ENCODE measurements around the gene HAAO. TPM values are rescaled to one million over a fixed set of nuclear protein-coding genes. Genes with fewer than 3 reads are reported as not detected.
A peak's percentile ranks its signal among the peaks of the same experiment; 100 is the strongest.

Gene HAAO
- total and polyA plus RNA-seq, 2 donors from 2014 or later, result 16.2 to 57.2 TPM

- FAIRE-seq, result no peak
Measured at GRCh38 chr2:42809131-42809818, 16.9 kb upstream of the HAAO start.

GRCh38 chr2:42808301-42808700 lies 15.9 kb upstream of the HAAO start:
- Histone ChIP-seq H3K4me3 (ENCODE audit: low read length in 3 of 3) (no peak overlapping the region), H3K27ac (ENCODE audit: low read depth in 2 of 2, low read length in 2 of 2) (no peak overlapping the region), H3K9me3 (ENCODE audit: control insufficient read depth in 2 of 3, insufficient read depth in 1 of 3, low read length in 3 of 3) (no peaks in the 10 kb centered on the region), H3K27me3 (ENCODE audit: control insufficient read depth, insufficient read depth, low read length) (no peaks in the 10 kb centered on the region), H3K4me1 (ENCODE audit: control insufficient read depth in 2 of 3, insufficient read depth in 2 of 3, low read depth in 1 of 3, low read length in 3 of 3) (peaks cover 0 to 6% (median 0%) of the 10 kb centered on the region in 3 donors), H3K9ac (ENCODE audit: low read length in 3 of 3) (no peak overlapping the region), H3K36me3 (ENCODE audit: control insufficient read depth in 2 of 3, insufficient read depth in 3 of 3, low read length in 3 of 3) (no peaks in the 10 kb centered on the region)
- TF ChIP-seq, protein P1, sequence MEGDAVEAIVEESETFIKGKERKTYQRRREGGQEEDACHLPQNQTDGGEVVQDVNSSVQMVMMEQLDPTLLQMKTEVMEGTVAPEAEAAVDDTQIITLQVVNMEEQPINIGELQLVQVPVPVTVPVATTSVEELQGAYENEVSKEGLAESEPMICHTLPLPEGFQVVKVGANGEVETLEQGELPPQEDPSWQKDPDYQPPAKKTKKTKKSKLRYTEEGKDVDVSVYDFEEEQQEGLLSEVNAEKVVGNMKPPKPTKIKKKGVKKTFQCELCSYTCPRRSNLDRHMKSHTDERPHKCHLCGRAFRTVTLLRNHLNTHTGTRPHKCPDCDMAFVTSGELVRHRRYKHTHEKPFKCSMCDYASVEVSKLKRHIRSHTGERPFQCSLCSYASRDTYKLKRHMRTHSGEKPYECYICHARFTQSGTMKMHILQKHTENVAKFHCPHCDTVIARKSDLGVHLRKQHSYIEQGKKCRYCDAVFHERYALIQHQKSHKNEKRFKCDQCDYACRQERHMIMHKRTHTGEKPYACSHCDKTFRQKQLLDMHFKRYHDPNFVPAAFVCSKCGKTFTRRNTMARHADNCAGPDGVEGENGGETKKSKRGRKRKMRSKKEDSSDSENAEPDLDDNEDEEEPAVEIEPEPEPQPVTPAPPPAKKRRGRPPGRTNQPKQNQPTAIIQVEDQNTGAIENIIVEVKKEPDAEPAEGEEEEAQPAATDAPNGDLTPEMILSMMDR (IDR thresholded peaks at IDR 0.05; ENCODE audit: borderline replicate concordance, extremely low read depth, insufficient read depth), result no peak
- DNase-seq, result no peak
- intact Hi-C loops (cut with DNase I), result no loop called here
- FAIRE-seq, result no peak

More at GRCh38 chr2:42809131-42809818, 16.9 kb upstream of the HAAO start:
- no peaks in the 10 kb centered on the region for H3K27me3 ChIP-seq (ENCODE audit: control insufficient read depth, insufficient read depth, low read length)
- TF ChIP-seq, protein P1 (IDR thresholded peaks at IDR 0.05; ENCODE audit: borderline replicate concordance, extremely low read depth, insufficient read depth), result no peak
- H3K27ac ChIP-seq (ENCODE audit: low read depth in 2 of 2, low read length in 2 of 2), result peak overlapping the region; percentile 87 to 99
- intact Hi-C loops (cut with DNase I), result no loop called here
- H3K9ac ChIP-seq (ENCODE audit: low read length in 3 of 3), result peak overlapping the region; percentile 29 to 75 (median 31)
- peak overlapping the region; percentile 52 to 67 (median 57) for H3K4me3 ChIP-seq (ENCODE audit: low read length in 3 of 3)
- H3K9me3 ChIP-seq (ENCODE audit: control insufficient read depth in 2 of 3, insufficient read depth in 1 of 3, low read length in 3 of 3), result no peaks in the 10 kb centered on the region
- DNase-seq, result peak in 1 of 5 donors; percentile 49
- no peaks in the 10 kb centered on the region for H3K36me3 ChIP-seq (ENCODE audit: control insufficient read depth in 2 of 3, insufficient read depth in 3 of 3, low read length in 3 of 3)
- H3K4me1 ChIP-seq (ENCODE audit: control insufficient read depth in 2 of 3, insufficient read depth in 2 of 3, low read depth in 1 of 3, low read length in 3 of 3), result peaks cover 0 to 6% (median 0%) of the 10 kb centered on the region in 3 donors

DNA sequence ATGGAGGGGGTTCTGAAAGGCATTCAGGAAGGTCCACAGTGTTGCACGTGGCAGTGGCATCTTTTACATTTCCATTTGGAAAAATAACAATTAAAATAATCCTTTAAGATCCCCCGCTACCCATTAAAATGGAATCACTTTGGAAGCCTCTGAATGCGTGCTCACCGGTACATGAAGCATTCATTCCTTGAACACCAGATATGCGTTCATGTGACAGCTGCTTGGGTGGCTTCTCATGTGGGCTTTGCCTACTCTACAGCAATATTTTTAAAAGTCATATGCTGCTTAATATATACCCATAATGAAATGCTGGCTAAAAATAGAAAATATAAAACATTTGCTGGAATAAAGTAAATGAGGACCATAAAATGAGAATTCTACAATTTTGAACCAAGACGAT lies 14.4 kb upstream of the HAAO start:
- TF ChIP-seq, protein P1 (IDR thresholded peaks at IDR 0.05; ENCODE audit: borderline replicate concordance, extremely low read depth, insufficient read depth), result no peak
- peaks cover 0 to 6% (median 0%) of the 10 kb centered on the region in 3 donors for H3K4me1 ChIP-seq (ENCODE audit: control insufficient read depth in 2 of 3, insufficient read depth in 2 of 3, low read depth in 1 of 3, low read length in 3 of 3)
- intact Hi-C loops (cut with DNase I), result no loop called here
- no peak overlapping the region for H3K27ac ChIP-seq (ENCODE audit: low read depth in 2 of 2, low read length in 2 of 2)
- H3K9ac ChIP-seq (ENCODE audit: low read length in 3 of 3), result no peak overlapping the region
- H3K27me3 ChIP-seq (ENCODE audit: control insufficient read depth, insufficient read depth, low read length), result no peaks in the 10 kb centered on the region
- no peak for DNase-seq
- no peak for FAIRE-seq
- no peak overlapping the region for H3K4me3 ChIP-seq (ENCODE audit: low read length in 3 of 3)
- H3K36me3 ChIP-seq (ENCODE audit: control insufficient read depth in 2 of 3, insufficient read depth in 3 of 3, low read length in 3 of 3), result no peaks in the 10 kb centered on the region
- H3K9me3 ChIP-seq (ENCODE audit: control insufficient read depth in 2 of 3, insufficient read depth in 1 of 3, low read length in 3 of 3), result no peaks in the 10 kb centered on the region
